ENCODE results near the gene KLHL5.

KLHL5 gene

GRCh38 chr4:39096847-39097246, 34.8 kb downstream of the KLHL5 start:
- Mint-ChIP-seq H3K36me3 (peaks cover 25% of the 10 kb centered on the region), H3K4me3 (no peak overlapping the region), H3K9me3 (no peaks in the 10 kb centered on the region), H3K4me1 (no peaks in the 10 kb centered on the region), H3K27ac (no peak overlapping the region), H3K27me3 (no peaks in the 10 kb centered on the region)
- CTCF ChIA-PET: no interaction called here
- DNase-seq: no peak

GRCh38 chr4:39097290-39097689, 35.3 kb downstream of the KLHL5 start:
- CTCF ChIA-PET: no interaction called here
- H3K27me3 Mint-ChIP-seq: no peaks in the 10 kb centered on the region
- DNase-seq: no peak
- H3K36me3 Mint-ChIP-seq: peaks cover 25% of the 10 kb centered on the region
- no peaks in the 10 kb centered on the region for H3K4me1 Mint-ChIP-seq
- no peak overlapping the region for H3K27ac Mint-ChIP-seq
- no peak overlapping the region for H3K4me3 Mint-ChIP-seq
- H3K9me3 Mint-ChIP-seq: no peaks in the 10 kb centered on the region

- Mint-ChIP-seq H3K9me3 (no peaks in the 10 kb centered on the region), H3K27ac (no peak overlapping the region), H3K4me1 (no peaks in the 10 kb centered on the region), H3K27me3 (no peaks in the 10 kb centered on the region), H3K36me3 (peaks cover 39% of the 10 kb centered on the region), H3K4me3 (no peak overlapping the region)
- DNase-seq: no peak
- CTCF ChIA-PET: no interaction called here
These were observed 40.3 kb downstream of the KLHL5 start for GRCh38 chr4:39102297-39102696.

- Mint-ChIP-seq H3K27ac (no peak overlapping the region), H3K27me3 (no peaks in the 10 kb centered on the region), H3K4me1 (no peaks in the 10 kb centered on the region), H3K9me3 (no peaks in the 10 kb centered on the region), H3K4me3 (no peak overlapping the region), H3K36me3 (peaks cover 40% of the 10 kb centered on the region)
- DNase-seq: no peak
- CTCF ChIA-PET: interaction anchor here (0.9 to 1.0 kb wide), 3 partner anchors 61 to 210 kb away, joined by 3 read pairs; no protein-coding TSS in a partner anchor
These were observed 41.3 kb downstream of the KLHL5 start for GRCh38 chr4:39103291-39103690.

- H3K4me3 Mint-ChIP-seq: no peak overlapping the region
- H3K27me3 Mint-ChIP-seq: no peaks in the 10 kb centered on the region
- H3K27ac Mint-ChIP-seq: no peak overlapping the region
- H3K9me3 Mint-ChIP-seq: no peaks in the 10 kb centered on the region
- CTCF ChIA-PET: interaction anchor here (0.9 to 1.3 kb wide), 3 partner anchors 62 to 203 kb away, joined by 3 read pairs; no protein-coding TSS in a partner anchor
- peaks cover 41% of the 10 kb centered on the region for H3K36me3 Mint-ChIP-seq
- no peaks in the 10 kb centered on the region for H3K4me1 Mint-ChIP-seq
- DNase-seq: no peak
These were observed 42.2 kb downstream of the KLHL5 start for GRCh38 chr4:39104255-39104654.

- DNase-seq: no peak
- H3K9me3 Mint-ChIP-seq: no peaks in the 10 kb centered on the region
- no peak overlapping the region for H3K4me3 Mint-ChIP-seq
- CTCF ChIA-PET: no interaction called here
- peaks cover 32% of the 10 kb centered on the region for H3K36me3 Mint-ChIP-seq
- H3K27me3 Mint-ChIP-seq: no peaks in the 10 kb centered on the region
- H3K4me1 Mint-ChIP-seq: no peaks in the 10 kb centered on the region
- H3K27ac Mint-ChIP-seq: no peak overlapping the region
These were observed 44.0 kb downstream of the KLHL5 start for GRCh38 chr4:39106011-39106410.

GRCh38 chr4:39114436-39114835, 52.4 kb downstream of the KLHL5 start:
- CTCF ChIA-PET: no interaction called here
- peaks cover 12% of the 10 kb centered on the region for H3K9me3 Mint-ChIP-seq
- peaks cover 31% of the 10 kb centered on the region for H3K4me1 Mint-ChIP-seq
- no peak overlapping the region for H3K27ac Mint-ChIP-seq
- H3K27me3 Mint-ChIP-seq: no peaks in the 10 kb centered on the region
- H3K4me3 Mint-ChIP-seq: no peak overlapping the region
- DNase-seq: no peak
- peaks cover 64% of the 10 kb centered on the region for H3K36me3 Mint-ChIP-seq

GRCh38 chr4:39118034-39118658, 56.1 kb downstream of the KLHL5 start:
- peaks cover 38% of the 10 kb centered on the region for H3K4me1 Mint-ChIP-seq
- no peaks in the 10 kb centered on the region for H3K27me3 Mint-ChIP-seq
- CTCF ChIA-PET: interaction anchor here (1.3 kb wide), 1 partner anchor 215 kb away, joined by 3 read pairs; no protein-coding TSS in a partner anchor
- H3K36me3 Mint-ChIP-seq: peaks cover 71% of the 10 kb centered on the region
- peak; percentile 69 for DNase-seq
- H3K9me3 Mint-ChIP-seq: peaks cover 12% of the 10 kb centered on the region
- peak overlapping the region; percentile 88 for H3K27ac Mint-ChIP-seq
- peak overlapping the region; percentile 29 for H3K4me3 Mint-ChIP-seq

- Mint-ChIP-seq H3K36me3 (peaks cover 61% of the 10 kb centered on the region), H3K9me3 (peaks cover 12% of the 10 kb centered on the region), H3K27ac (no peak overlapping the region), H3K4me1 (peaks cover 38% of the 10 kb centered on the region), H3K27me3 (no peaks in the 10 kb centered on the region), H3K4me3 (no peak overlapping the region)
- no peak for DNase-seq
- CTCF ChIA-PET: interaction anchor here (1.3 kb wide), 1 partner anchor 225 kb away, joined by 3 read pairs; no protein-coding TSS in a partner anchor
These were observed 58.4 kb downstream of the KLHL5 start for GRCh38 chr4:39120418-39120817.

GRCh38 chr4:39124885-39125599, 63.0 kb downstream of the KLHL5 start:
- no peaks in the 10 kb centered on the region for H3K9me3 Mint-ChIP-seq
- no peaks in the 10 kb centered on the region for H3K27me3 Mint-ChIP-seq
- no peak overlapping the region for H3K27ac Mint-ChIP-seq
- H3K4me1 Mint-ChIP-seq: peaks cover 3% of the 10 kb centered on the region
- peaks cover 35% of the 10 kb centered on the region for H3K36me3 Mint-ChIP-seq
- H3K4me3 Mint-ChIP-seq: no peak overlapping the region
- CTCF ChIA-PET: interaction anchor here (0.9 kb wide), 1 partner anchor 10 kb away, joined by 3 read pairs; no protein-coding TSS in a partner anchor
- no peak for DNase-seq

- CTCF ChIA-PET: interaction anchor here (0.9 kb wide), 1 partner anchor 9 kb away, joined by 3 read pairs; no protein-coding TSS in a partner anchor
- H3K9me3 Mint-ChIP-seq: no peaks in the 10 kb centered on the region
- no peak overlapping the region for H3K27ac Mint-ChIP-seq
- no peak for DNase-seq
- peaks cover 31% of the 10 kb centered on the region for H3K36me3 Mint-ChIP-seq
- no peaks in the 10 kb centered on the region for H3K4me1 Mint-ChIP-seq
- H3K27me3 Mint-ChIP-seq: no peaks in the 10 kb centered on the region
- no peak overlapping the region for H3K4me3 Mint-ChIP-seq
These were observed 63.6 kb downstream of the KLHL5 start for GRCh38 chr4:39125600-39125985.

GRCh38 chr4:39126256-39127095, 64.4 kb downstream of the KLHL5 start:
- no peak overlapping the region for H3K4me3 Mint-ChIP-seq
- CTCF ChIA-PET: interaction anchor here (0.5 to 1.5 kb wide), 3 partner anchors 224 to 367 kb away, joined by 3 to 6 read pairs (median 4); no protein-coding TSS in a partner anchor
- DNase-seq: no peak
- no peaks in the 10 kb centered on the region for H3K4me1 Mint-ChIP-seq
- no peaks in the 10 kb centered on the region for H3K27me3 Mint-ChIP-seq
- no peaks in the 10 kb centered on the region for H3K9me3 Mint-ChIP-seq
- H3K27ac Mint-ChIP-seq: no peak overlapping the region
- peaks cover 25% of the 10 kb centered on the region for H3K36me3 Mint-ChIP-seq

- CTCF ChIA-PET: interaction anchor here (0.7 to 4.5 kb wide), 7 partner anchors 14 to 374 kb away, joined by 3 to 122 read pairs (median 3); no protein-coding TSS in a partner anchor
- Mint-ChIP-seq H3K36me3 (peaks cover 16% of the 10 kb centered on the region), H3K4me3 (no peak overlapping the region), H3K27ac (peak overlapping the region; percentile 68), H3K9me3 (no peaks in the 10 kb centered on the region), H3K27me3 (no peaks in the 10 kb centered on the region), H3K4me1 (peaks cover 16% of the 10 kb centered on the region)
- no peak for DNase-seq
These were observed 71.6 kb downstream of the KLHL5 start for GRCh38 chr4:39133623-39134022.

- no peak overlapping the region for H3K27ac Mint-ChIP-seq
These were observed 72.8 kb downstream of the KLHL5 start for GRCh38 chr4:39134683-39135306.

More at GRCh38 chr4:39134683-39135306, 72.8 kb downstream of the KLHL5 start:
- no peaks in the 10 kb centered on the region for H3K27me3 Mint-ChIP-seq
- H3K36me3 Mint-ChIP-seq: peaks cover 13% of the 10 kb centered on the region
- no peak for DNase-seq
- no peaks in the 10 kb centered on the region for H3K9me3 Mint-ChIP-seq
- peaks cover 16% of the 10 kb centered on the region for H3K4me1 Mint-ChIP-seq
- H3K4me3 Mint-ChIP-seq: no peak overlapping the region
- CTCF ChIA-PET: interaction anchor here (0.6 to 4.5 kb wide), 29 partner anchors 10 to 375 kb away, joined by 3 to 122 read pairs (median 3); no protein-coding TSS in a partner anchor
